UCSD-AML1 (cell line): ENCODE measurements around the gene HEY2.
"Not testable (repeated sequence)": the region's sequence is repeated elsewhere in the genome, so short reads cannot be mapped to it uniquely, and the experiment has no call there.

Experiments
- DNase-seq: peaks from one replicate; lab custom pipeline; 2025; ENCODE audit not compliant: unreplicated experiment; lab: John Stamatoyannopoulos, UW

The HEY2 gene

DNA sequence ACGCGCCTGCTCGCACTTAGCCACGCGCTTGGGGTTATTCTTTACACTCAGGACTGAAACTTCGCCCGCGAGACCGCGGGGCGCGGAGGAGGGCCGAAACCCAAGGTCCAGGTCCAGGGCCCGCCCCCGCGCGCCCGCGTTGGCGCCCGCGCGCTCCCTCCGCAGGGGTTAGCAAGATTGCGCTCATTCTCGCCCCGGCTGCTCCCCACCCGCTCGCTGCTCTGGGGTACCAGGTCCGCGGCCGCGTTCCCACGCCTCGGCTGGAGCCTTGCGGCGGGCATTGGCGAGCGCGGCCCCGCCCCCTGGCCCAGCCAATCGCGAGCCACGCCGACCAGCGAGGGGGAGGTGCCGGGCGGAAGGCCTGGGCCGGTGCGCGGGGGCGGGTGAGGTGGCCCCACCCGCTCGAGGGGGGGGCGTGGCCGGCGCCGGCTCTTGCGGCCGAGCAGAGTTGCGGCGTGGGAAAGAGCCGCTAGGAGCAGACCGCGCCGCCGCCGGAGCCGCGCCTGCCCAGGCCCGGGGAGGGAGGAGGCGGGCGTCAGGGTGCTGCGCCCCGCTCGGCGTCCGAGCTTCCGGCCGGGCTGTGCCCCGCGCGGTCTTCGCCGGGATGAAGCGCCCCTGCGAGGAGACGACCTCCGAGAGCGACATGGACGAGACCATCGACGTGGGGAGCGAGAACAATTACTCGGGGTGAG, at the start of gene HEY2:
HEY2 (plus strand) TSS at position 460 of the 692 bp plus-strand sequence; CDS start at position 605, 145 bp downstream.
- DNase-seq, result peak; percentile 84

DNA sequence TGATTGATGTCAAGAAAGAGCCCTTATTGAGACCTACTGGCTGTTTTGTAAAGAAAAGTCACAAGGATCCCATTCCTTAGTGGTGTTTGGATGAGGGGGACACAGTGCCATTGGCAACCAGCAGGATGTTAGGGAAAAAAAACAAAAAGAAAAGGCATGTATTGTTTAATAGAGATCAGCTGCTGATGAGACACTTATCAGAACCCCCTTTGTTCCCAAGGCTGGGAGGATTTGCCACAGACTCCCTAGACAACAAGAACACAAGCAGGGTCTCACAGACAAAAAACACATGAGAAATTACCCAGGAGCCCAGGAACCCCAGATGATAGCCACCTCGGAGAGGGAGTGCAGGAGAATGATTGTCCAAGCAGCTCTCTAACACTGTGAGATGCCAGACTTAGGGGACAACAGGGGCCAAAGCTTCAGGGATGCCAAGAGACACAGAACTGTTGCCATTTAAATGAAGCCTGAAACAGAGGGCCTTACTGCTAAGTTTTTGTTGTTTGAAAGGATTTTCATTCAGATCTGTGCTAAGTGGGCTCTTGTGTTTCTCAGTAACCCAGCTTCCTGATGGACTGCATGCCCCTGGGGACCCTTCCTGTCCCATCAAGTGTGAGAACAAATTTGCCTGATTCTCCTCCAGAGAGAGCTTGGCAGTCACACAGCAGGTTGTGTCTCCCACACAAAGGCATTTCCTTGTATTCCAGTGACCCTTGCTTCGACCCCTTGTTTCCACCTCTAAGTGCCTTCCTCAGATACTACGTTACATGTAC, 48.7 kb upstream of the HEY2 start:
- DNase-seq, result no peak

DNA sequence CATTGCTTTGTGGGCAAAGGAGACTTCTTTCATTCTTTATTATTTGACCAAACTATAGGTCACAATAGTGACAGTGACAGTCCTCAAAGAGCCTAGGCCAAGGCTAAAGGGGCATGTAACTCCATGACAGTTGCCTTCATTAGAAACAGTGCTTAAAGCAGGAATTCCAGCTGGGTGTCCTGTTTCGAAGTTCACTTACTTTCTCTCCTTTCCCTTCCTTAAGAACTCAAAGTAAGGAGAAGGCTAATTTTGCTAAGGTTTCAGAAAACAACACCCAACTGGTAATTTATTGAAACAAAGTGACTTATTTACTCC, 48.1 kb upstream of the HEY2 start:
- DNase-seq, result no peak

DNA sequence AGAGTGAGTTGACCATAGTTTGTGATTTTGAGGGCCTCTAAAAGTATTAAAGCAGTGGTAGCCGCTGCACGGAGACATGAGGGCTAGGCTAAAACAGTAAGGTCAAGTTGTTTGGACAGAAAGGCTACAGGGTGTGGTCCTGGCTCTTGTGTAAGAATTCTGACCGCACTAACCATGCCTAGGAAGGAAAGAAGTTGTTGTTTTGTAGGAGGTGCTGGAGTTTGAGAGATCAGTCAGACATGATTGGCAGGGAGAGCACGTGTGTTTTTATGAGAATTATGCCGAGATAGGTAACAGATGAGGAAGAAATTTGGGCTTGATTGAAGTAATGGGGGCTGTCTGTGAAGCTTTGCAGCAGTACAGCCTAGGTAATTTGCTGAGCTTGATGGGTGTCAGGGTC, 45.5 kb upstream of the HEY2 start:
- DNase-seq, result not testable (repeated sequence)

DNA sequence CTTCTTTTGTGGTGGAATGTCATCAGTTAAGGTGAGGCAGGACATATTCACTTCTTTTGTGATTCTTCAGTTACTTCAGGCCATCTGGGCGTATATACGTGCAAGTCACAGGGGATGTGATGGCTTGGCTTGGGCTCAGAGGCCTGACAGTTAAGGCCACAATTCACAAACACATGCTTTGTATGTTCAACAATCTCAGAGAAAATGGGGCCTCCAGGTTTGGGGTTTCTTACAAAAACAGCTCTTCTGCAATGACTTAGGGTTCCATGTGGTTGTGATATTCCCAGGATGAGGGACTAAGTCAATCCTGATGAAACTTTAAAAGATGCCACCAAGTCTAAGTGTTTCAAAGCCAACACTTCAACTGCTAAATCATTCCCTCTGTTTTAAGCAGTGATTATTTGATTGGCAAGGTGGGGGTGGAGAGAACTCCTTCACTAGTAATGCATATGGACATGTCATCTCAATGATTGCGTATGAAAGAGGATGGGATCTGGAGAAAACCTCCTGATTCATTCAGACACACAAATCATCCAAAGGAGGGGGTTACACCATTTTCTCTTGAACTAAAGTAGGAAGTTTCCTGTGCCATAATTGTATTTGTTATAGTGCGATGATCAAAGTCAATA, 41.7 kb upstream of the HEY2 start:
- DNase-seq, result no peak

DNA sequence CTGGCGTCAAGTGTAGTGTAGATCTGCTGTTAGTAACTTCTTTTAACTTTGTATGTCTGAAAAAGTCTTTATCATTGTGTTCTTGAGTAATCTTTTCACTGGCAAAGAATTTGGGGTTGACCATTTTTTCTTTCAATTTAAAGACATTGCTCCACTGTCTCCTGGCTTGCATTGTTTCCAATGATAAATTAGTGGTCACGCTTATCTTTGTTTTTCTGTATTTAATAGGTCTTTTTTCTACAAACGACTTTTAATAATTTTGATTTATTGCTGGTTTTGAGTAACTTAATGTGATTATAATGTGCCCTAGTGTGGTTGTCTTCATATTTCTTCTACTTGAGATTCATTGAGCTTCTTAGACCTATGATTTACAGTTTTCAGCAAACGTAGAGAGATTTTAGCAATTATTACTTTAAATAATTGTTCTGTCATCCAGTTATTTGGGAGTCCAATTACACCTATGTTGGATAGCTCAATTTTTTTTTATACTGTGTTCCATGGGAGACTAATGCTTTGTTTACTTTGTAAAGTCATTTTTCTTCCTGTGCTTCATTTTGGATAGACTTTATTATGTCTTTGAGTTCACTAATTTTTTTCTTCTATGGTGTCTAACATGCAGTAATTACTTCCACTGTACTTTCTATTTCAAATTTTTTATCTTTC, 38.3 kb upstream of the HEY2 start:
- no peak for DNase-seq

DNA sequence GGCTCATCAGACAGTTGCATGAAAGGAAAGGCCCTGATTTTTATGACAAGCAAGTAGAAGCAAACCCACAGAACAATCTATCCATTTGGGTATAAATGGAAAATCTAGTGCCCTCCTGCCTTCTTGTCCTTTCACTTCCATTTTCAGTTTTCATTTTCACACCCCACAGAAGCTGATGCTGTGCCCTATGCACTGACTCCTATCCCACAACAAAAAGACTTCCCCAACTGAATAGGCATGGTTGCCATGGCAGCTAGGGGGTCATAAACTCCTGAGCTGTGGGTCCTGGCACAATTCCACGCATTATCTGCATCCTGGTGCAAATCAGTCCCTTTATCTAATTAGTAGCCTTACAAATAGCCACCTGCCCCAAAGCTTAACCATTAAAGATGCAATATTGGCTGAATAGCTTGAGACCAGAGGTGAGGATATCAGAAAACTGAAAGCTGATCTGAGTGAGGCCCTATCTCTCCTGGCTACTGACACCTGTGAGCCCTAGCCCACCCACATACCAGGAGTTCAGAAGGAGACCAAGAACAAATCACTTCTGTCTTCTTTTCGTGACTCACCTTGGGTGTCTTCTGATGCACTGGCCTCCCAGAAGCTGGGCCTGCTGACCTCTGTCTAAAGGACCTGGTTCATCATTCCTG, 34.9 kb upstream of the HEY2 start:
- DNase-seq, result no peak

DNA sequence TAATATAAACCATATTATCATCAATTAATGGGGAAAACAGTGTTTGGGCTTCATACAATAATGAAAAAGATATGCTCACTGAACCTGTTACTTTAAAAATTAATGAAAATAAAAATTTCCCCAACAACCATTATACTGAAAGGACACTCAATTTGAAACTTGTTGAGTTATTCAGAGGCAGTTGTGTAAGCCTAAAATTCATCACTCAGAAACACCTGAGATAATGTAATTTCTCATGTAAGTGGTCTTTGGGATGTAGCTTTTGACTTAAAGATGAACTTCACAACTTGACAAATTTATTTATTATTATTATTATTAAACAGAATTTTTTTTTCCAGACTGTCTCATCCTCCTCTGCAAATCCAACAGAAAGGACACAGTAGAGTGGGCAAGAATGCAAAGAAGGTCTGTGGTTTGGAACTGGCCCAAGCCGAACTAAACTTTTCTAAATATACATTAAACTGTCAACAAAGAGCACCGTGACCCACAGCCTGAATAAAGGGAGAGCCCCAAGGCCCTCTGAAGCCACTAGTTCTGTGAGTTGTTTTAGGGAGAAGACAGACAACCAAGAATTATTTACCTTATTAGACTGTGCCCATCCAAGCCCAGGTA, 32.2 kb upstream of the HEY2 start:
- DNase-seq, result no peak

DNA sequence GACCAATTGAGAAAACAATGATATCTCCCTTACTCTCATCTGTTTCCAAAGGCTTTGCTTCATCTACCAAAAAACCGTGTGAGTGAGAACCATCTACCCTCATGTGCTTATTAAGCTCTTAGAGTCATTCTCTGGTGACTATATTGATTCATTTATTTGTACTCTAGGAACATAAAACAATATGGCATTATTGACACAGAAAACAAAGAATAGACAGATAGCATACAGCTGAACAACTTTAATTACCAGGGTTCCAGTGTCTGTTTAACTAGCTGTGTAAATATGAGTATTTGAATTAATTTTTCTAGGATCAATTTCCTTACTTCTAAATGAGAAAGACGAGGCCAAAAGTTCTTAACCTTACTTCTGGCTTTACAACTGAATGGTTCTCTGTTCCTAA, 31.3 kb upstream of the HEY2 start:
- DNase-seq, result no peak

DNA sequence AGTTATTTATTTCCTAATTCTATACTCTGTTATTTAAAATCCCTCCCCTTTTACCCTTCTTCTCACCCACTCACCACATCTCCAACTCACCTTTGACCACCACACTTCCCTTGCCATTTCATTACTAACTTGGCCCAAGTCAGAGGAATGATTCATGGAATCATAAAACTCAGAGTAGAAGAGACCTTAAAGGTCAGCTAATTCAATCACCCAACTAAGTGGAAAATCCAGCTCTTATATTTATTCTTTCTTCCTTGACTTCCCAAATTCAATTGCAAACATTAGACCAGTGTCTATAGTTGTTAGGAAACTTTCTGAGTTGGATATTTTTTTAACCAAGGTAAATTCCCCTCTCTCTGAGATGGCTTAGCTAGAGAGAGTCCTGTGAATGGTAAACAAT, 26.5 kb upstream of the HEY2 start:
- no peak for DNase-seq

DNA sequence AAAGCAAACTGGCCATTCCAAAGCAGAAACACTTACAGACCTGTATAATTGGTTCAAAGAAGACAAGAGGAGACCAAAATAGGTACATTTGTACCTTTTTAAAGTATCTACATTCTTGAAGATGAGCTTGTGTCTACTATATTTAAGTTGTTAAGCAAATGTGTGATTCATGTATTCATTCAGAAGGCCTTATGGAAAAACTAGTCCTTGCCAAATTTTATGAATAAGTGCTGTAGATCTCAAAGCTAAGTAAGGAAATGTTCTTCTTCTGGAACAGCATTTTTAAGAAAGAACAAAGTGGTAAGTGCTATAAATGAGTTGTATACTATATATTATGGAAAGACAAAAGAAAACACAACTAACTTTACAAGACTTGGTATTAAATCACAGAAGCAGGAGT, 22.2 kb upstream of the HEY2 start:
- DNase-seq, result no peak

DNA sequence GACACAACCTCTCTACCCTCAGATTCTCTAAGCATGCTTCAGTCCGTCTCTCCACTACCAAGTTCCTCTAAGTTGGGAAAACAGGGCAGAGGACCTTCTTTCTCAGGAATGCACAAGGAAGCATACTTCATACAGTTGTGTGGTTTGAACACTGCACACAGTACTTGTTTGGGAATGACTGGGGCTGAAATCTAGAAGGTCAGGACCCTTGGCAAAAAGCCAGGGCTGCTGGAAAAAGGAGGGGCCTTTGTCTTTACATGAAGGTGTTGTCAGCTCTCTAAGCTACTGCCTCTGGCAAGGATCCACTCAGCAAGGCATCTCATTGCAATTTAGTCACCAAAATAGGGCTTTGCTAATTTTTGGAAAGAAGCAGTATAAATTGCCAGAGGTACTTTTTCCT, 20.7 kb upstream of the HEY2 start:
- no peak for DNase-seq

DNA sequence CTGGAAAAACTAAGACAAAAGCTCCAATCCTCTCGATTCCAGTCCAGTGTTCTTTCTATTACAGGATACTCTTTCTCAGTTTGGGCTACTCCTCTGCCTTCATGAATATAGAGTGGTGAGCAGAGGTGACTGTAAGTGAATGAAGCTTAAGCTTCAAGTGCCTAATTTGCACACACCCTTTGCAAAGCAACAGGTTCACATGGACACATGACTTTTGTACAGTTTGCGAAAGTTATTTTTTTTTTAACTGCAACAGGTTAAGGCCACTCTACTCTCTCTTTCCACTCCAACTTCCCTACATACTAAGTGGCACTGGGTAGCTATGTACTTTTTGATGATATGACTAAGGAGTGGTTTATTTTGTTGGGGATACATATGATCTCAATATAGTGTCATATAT, 19.4 kb upstream of the HEY2 start:
- no peak for DNase-seq

DNA sequence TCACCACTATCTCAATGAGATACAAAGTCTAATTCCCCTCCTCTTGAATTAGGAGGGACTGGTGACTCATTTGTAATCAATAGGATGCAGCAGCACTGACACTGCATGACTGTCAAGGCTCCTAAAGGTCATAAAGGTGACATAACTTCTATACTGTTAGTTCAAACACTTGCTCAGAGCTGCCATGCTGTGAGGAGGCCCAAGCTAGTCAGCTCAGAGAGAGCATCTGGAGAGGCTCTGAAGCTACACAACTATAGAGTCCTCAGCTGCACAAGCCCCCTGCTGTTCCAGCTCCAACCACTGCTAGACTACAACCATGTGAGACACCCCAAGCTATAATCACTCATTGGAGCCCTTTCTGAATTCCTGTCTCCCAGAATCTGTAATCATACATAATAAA, 17.0 kb upstream of the HEY2 start:
- DNase-seq, result no peak

DNA sequence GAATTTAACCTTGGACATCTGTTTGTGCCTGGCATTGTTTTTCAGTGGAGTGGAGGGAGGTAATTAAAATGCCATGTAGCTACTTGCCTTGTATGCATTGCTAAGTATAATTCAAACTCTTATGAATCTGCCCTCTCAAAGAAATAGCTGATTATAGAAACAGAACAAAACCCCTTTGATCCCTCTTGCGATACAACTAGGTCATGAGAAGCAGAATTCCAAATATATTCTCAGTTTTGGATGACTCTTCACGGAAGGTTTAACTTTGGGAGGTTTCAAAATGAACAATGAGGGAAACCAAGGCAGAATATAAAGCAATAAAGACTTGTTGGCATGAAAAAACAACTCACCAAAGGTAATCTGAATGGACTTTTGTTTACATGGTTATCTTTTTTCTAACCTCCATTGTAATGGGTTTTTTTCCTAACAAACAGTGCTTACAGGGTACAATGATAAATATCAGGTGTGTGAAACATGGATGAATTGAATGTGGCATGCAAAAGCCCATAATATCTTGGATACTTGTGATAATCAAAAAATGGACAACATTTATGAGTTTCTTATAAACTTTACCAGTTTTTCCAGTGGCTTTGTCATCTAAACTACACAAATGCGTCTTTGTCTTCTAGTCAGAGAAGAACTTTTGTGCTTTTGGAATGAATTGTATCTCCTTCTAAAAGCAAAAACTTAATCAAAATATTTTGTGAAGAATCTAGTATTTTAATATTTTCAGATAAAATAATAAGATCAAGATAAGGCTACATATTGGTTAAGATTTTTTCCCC, 15.7 kb upstream of the HEY2 start:
- no peak for DNase-seq

DNA sequence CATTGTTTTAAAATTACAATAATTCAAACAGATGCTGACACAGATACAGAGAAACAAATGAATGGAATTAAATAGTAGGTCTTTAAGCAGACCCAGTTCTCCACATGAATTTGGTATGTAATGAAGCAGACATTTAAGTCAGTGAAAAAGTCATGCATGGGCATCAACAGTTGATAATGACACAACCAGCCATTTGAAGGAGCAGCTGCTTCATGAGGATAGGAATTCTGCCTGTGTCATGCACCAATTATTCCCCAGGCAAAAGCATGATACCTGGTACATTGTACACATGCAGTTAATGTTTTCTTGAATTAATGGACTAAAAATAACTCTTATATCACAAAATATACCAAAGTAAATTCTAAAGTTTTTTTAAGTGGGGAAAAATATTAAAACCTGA, 11.2 kb upstream of the HEY2 start:
- DNase-seq, result no peak

DNA sequence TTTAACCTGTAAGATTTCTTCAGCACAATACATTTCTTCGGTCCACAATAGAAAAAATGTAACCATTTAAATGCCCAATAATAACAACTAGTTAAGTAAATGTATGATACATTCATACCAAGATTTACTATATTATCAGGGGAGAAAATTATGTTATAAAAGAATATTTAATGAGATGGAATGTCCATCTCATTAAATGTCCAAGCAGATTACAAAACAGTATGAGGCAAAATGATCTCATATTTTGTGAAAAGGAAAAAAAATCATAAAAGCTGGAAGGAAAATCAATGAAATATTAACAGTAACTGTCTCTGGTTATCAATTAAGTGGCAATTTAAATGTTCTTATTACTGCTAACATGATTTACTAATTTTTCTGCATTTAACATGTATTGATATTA, 10.1 kb upstream of the HEY2 start:
- DNase-seq, result no peak

DNA sequence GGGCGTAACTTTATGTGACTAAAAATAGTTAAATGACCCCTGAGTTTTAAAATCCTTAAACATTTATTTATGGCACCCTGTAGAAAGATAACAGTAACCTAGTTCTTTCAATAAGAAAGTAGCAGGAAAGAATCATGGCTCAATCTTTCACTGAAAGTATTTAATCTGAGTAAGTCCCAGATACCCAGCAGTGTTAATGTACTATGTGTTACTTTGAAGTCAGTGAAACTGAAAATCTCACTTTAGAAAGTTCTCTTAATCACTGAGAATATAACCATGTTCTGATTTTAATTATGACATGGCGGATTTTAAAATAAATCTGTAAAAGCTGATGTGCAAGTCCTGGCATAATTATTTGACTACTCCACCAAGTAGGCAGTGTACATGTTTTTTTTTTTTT, 8.1 kb upstream of the HEY2 start:
- DNase-seq, result no peak

DNA sequence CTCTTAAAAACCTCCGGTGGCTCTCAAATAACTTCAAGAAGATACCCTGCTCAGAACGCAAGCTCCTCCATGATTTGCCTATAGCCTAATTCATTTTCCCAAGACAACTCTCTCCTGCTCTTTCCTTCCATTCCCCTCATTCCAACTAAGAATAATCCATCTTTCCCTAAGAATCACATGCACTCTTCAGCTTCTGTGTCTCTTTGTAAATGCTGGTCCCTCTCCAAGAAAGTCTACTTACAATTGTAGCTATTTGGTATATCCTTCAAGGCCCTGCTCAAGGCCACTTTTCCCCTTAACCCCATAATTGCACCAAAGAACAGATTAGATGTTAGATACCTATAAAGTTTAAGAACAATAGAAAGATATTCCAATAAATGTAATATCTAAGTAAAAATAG, 7.4 kb upstream of the HEY2 start:
- no peak for DNase-seq

DNA sequence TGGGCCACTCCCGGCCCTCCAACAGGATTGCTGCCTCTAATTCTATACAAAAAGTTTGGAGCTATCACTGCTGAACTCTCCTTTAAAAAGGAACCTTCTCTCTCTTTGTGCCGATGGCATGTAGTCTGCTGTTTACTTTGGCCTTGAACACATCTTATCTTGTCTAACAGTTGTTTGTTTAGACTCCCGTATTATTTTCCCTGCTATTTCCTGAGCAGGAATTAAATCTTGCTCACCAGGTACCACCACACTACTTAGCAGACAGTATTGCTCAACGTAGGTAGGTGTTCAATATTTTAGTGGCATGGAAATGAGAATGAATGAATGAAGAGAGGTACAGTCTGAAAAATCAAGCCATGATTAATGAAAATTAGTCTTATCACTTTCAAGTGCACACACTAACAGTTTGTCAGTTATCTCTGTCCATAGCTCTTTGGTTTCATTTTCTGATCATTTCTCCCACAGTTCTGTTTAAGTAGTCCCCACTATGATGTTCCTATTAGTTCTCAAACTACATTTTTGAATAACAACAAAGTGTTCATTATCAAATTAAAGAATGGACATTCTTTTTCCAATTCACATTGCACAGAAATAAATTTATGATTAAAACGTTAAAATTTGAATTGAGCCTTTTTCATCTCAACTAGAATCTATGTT, 6.8 kb upstream of the HEY2 start:
- no peak for DNase-seq
